ENCODE results near the gene MFAP1.

Gene MFAP1

DNA sequence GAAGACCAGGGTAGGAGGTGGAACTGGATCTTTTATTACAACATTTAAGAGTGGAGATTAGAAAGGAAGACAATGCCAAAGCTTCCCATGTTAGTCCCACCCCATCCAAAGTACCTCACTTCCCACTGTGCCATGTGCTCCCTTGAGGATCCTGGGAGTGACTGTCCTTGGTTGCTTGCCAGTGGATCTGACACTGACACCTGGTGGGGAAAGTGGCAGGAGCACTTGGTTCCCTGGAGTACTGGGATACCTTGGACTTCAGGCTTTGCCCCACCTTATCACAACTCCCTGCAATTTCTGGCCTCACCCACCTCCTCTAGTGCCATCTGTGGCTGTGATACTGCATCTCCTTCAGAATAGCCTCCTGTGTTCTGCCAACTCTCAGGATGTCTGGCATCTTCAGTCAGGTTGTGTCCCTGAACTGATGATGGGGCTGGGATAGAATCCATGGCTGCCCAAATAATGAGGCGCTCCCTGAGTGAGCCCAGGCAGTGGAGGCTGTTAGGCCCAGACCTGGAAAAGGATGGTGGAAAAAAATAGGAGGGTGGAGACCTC is 49.0 kb downstream of the MFAP1 start:
- DNase-seq, result peak; percentile 59

- DNase-seq, result no peak
Measured at GRCh38 chr15:43774062-43774461, 50.4 kb downstream of the MFAP1 start.

DNA sequence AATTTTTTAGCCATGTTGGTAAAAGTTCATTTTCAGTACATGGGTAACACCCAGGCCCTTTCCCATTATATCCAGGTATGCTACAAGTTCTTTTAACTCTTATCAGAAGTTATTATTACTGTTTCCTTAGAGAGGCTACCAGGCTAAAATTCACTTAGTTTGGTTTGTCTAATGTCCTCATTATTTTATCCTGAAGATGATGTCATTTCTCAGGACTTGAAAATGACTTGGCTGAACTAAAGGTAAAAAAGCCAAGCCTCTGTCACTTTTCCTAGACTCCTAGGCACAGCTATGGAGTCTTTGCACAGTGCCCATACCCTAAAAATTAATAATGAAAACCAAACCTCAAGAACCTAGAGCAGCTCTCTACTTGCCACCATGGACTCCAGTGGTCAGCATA is 51.9 kb downstream of the MFAP1 start:
- DNase-seq, result no peak

DNA sequence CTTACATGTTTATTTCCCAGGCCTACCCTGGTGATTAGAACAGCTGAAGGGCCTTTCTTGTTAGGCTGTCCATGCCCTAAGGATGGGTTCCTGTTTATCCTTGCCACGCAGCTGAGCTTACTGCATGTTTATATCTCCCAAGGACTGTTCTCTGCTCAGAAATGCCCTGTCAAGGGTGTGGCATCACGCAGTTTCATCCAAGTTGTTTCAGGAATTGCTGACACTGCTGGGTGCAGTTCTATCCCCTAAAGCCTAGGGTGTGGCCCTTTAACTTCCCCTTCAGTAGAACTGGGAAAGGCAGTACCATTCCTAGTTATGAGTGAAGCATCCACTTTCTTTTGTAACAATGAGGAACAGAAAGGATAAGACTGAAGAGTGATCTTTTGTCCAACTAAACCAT is 52.7 kb downstream of the MFAP1 start:
- DNase-seq, result no peak

DNA sequence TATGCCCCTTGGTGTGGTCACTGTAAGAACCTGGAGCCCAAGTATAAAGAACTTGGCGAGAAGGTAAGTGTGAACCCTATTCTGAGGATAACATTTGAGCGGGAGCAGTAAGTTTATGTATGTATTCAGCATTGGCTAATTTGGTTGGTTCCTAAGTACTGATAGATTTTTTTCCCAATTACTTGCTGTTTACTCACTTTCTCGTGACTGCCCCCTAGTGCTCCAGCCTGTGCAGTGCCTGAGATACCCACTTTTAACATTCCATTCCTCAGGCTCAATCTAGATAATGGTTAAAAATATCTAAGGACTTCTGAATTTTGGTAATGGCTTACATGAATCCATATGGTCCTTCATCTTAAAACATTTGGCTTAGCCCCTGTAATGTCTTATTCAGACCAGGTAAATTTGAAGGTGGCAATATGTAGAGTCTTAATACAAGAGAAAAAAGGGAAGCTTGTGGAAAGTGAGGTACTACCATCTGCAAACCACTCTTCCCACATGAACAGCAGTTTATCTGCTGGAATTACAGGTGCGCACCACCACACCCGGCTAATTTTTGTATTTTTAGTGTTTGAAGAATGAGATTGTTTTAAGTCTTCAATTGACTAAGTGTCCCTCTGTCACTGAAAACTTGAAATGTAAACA is 54.8 kb downstream of the MFAP1 start:
- no peak for DNase-seq

DNA sequence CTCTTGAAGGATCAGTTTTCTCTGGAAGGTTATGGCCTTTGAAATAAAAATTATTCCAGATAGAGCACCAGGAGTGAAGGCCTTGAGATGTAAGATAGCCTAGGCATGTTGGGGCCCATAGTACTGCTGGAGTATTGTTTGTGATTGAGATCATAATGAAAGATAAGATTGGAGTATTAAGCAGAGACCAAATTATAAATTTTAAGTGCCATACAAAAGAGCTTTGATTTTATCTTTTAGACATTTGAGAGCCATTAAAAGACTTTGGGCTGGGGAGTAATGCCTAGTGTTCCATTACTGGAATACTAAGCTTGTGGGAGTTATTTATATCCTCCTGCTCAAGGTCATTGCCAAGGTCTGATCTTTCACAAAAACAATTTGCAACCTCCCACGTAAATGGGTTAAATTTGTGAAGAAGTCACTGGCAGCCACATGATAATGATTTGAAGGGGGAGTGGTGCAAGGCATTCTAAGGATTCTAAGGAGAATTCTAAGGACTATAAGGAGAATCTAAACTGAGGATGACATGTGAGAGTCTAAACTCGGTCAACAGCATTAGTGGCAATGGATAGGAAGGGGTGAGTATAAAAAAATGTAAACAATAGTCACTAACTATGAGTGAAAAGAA is 60.6 kb downstream of the MFAP1 start:
- no peak for DNase-seq

DNA sequence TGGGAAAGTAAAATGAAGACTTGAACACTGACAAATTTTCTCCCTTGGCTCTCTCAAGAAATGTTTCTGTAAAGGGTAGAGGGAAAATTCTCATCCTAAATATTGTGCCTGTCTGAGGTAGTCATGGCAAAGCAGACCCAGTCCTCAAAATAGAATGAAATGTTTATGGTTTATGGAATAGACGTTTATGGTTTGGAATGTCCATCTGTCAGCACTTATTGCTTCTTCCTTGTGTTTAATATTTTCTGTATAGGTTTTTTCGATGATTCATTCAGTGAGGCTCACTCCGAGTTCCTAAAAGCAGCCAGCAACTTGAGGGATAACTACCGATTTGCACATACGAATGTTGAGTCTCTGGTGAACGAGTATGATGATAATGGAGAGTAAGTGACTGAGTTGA is 61.7 kb downstream of the MFAP1 start:
- DNase-seq, result no peak
